WTC11 (cell line): ENCODE data around the gene TMA7. TPM values are rescaled to one million over a fixed set of nuclear protein-coding genes. Genes with fewer than 3 reads are reported as not detected.

Experiments
- ATAC-seq: fragments of 200-7000 bp; cut with Tn5 transposase; 2 replicates; pipeline ENCODE4 v1.10.0; 2021; ENCODE audit warnings: mild to moderate bottlenecking, moderate library complexity
- CTCF ChIA-PET: fragments of 300-600 bp; sonication (Branson Sonifier 250); formaldehyde crosslinking; loops from one replicate; lab custom pipeline; 2021; ENCODE audit warnings: antibody characterized with exemption; lab: Charles Lee
- POLR2A ChIA-PET: fragments of 350-600 bp; sonication (Branson Sonifier 250); formaldehyde crosslinking; loops from one replicate; lab custom pipeline; 2021; ENCODE audit warnings: antibody characterized with exemption; lab: Charles Lee
- DNase-seq: peaks from one replicate; pipeline ENCODE4 v3.0.0; 2021; ENCODE audit warnings: low spot score
- H3K27ac Mint-ChIP-seq: 2 replicates; pipeline ENCODE4 v1.8.0; 2021; ENCODE audit warnings: mixed read lengths
- H3K27me3 Mint-ChIP-seq: 2 replicates; pipeline ENCODE4 v1.8.0; 2021; ENCODE audit warnings: low read depth, mild to moderate bottlenecking, moderate library complexity, mixed read lengths
- H3K36me3 Mint-ChIP-seq: 2 replicates; pipeline ENCODE4 v1.8.0; 2021; ENCODE audit warnings: mixed read lengths
- H3K4me1 Mint-ChIP-seq: 2 replicates; pipeline ENCODE4 v1.8.0; 2022; ENCODE audit warnings: mixed read lengths
- H3K4me3 Mint-ChIP-seq: 2 replicates; pipeline ENCODE4 v1.8.0; 2021; ENCODE audit warnings: mild to moderate bottlenecking, moderate library complexity, mixed read lengths
- H3K9me3 Mint-ChIP-seq: 2 replicates; pipeline ENCODE4 v1.8.0; 2021; ENCODE audit warnings: mixed read lengths
- EMX1 ChIP-seq: fragments of 250-450 bp; sonication (Bioruptor Pico); IDR thresholded peaks from 2 replicates; pipeline ENCODE4 v1.8.0; 2021; ENCODE audit warnings: mild to moderate bottlenecking
- ETV6 ChIP-seq: sonication (generic); formaldehyde crosslinking; IDR thresholded peaks from 2 replicates; pipeline ENCODE4 v1.8.1; 2022; ENCODE audit warnings: mild to moderate bottlenecking, missing genetic modification reagents
- GABPB1 ChIP-seq: sonication (generic); formaldehyde crosslinking; IDR thresholded peaks from 2 replicates; pipeline ENCODE4 v1.8.1; 2023; ENCODE audit warnings: mild to moderate bottlenecking, missing genetic modification reagents
- HMGA2 ChIP-seq: fragments of 250-450 bp; sonication (Bioruptor Pico); IDR thresholded peaks from 2 replicates; pipeline ENCODE4 v1.4.0; 2021; ENCODE audit warnings: mild to moderate bottlenecking, moderate library complexity
- NFATC4 ChIP-seq: fragments of 250-450 bp; sonication (Bioruptor Pico); IDR thresholded peaks from 2 replicates; pipeline ENCODE4 v1.9.0; 2021; ENCODE audit warnings: mild to moderate bottlenecking
- NR1H2 ChIP-seq: sonication (generic); formaldehyde crosslinking; IDR thresholded peaks from 2 replicates; pipeline ENCODE4 v1.9.0; 2021; ENCODE audit warnings: mild to moderate bottlenecking, moderate library complexity, missing genetic modification reagents
- PRRX2 ChIP-seq: fragments of 250-450 bp; sonication (Bioruptor Pico); IDR thresholded peaks from 2 replicates; pipeline ENCODE4 v1.8.0; 2021; ENCODE audit warnings: mild to moderate bottlenecking
- TCF7 ChIP-seq: sonication (generic); formaldehyde crosslinking; IDR thresholded peaks from 2 replicates; pipeline ENCODE4 v1.8.0; 2022; ENCODE audit warnings: mild to moderate bottlenecking, low read depth, missing genetic modification reagents, moderate library complexity
- ZNF219 ChIP-seq: sonication (generic); formaldehyde crosslinking; IDR thresholded peaks from 2 replicates; pipeline ENCODE4 v1.8.0; 2023; ENCODE audit warnings: missing genetic modification reagents, mild to moderate bottlenecking, borderline replicate concordance
- ZNF232 ChIP-seq: sonication (generic); formaldehyde crosslinking; IDR thresholded peaks from 2 replicates; pipeline ENCODE4 v1.8.0; 2022; ENCODE audit warnings: mild to moderate bottlenecking, missing genetic modification reagents
- ZNF317 ChIP-seq: sonication (generic); formaldehyde crosslinking; IDR thresholded peaks from 2 replicates; pipeline ENCODE4 v1.8.1; 2023; ENCODE audit warnings: low read depth, mild to moderate bottlenecking, moderate library complexity, missing genetic modification reagents, borderline replicate concordance
- ZNF396 ChIP-seq: fragments of 250-450 bp; sonication (Bioruptor Pico); IDR thresholded peaks from 2 replicates; pipeline ENCODE4 v1.8.0; 2021; ENCODE audit warnings: mild to moderate bottlenecking, moderate library complexity, borderline replicate concordance
- ZNF416 ChIP-seq: fragments of 250-450 bp; sonication (Bioruptor Pico); IDR thresholded peaks from 2 replicates; pipeline ENCODE4 v1.9.0; 2021; ENCODE audit warnings: mild to moderate bottlenecking, inconsistent platforms
- ZNF423 ChIP-seq: fragments of 250-450 bp; sonication (Bioruptor Pico); IDR thresholded peaks from 2 replicates; pipeline ENCODE4 v2.1.2; 2022; ENCODE audit warnings: mild to moderate bottlenecking, moderate library complexity
- total RNA-seq: library from RNA; stranded (reverse); gene quantifications from 3 replicates; pipeline ENCODE4 v1.2.3, GENCODE V29; 2021
- TF ChIP-seq, protein P1 (sequence below): sonication (generic); formaldehyde crosslinking; conservative IDR thresholded peaks from 2 replicates; pipeline ENCODE4 v1.8.1; 2023; ENCODE audit warnings: mild to moderate bottlenecking, low read depth, missing genetic modification reagents, moderate library complexity
- TF ChIP-seq, protein P2 (sequence below): sonication (generic); formaldehyde crosslinking; IDR thresholded peaks from 2 replicates; pipeline ENCODE4 v1.8.0; 2022; ENCODE audit warnings: mild to moderate bottlenecking, missing genetic modification reagents
- TF ChIP-seq, protein P3 (sequence below): sonication (generic); formaldehyde crosslinking; IDR thresholded peaks from 2 replicates; pipeline ENCODE4 v1.8.1; 2022; ENCODE audit warnings: low read depth, mild to moderate bottlenecking, moderate library complexity, missing genetic modification reagents, borderline replicate concordance
- TF ChIP-seq, protein P4 (sequence below): fragments of 250-450 bp; sonication (Bioruptor Pico); IDR thresholded peaks from 2 replicates; pipeline ENCODE4 v1.8.0; 2021; ENCODE audit warnings: mild to moderate bottlenecking
- TF ChIP-seq, protein P5 (sequence below): sonication (generic); formaldehyde crosslinking; IDR thresholded peaks from 2 replicates; pipeline ENCODE4 v1.8.1; 2022; ENCODE audit warnings: mild to moderate bottlenecking, missing genetic modification reagents, moderate library complexity, borderline replicate concordance
- TF ChIP-seq, protein P6 (sequence below): fragments of 200-600 bp; IDR thresholded peaks from 2 replicates; pipeline ENCODE4 v1.8.0; 2022; ENCODE audit warnings: antibody characterized with exemption
- TF ChIP-seq, protein P7 (sequence below): fragments of 250-450 bp; sonication (Bioruptor Pico); IDR thresholded peaks from 2 replicates; pipeline ENCODE4 v1.9.0; 2021; ENCODE audit warnings: moderate library complexity, mild to moderate bottlenecking, inconsistent platforms, borderline replicate concordance

The TMA7 gene
- total RNA-seq, 1 experiment from 2014 or later = 318 TPM

DNA sequence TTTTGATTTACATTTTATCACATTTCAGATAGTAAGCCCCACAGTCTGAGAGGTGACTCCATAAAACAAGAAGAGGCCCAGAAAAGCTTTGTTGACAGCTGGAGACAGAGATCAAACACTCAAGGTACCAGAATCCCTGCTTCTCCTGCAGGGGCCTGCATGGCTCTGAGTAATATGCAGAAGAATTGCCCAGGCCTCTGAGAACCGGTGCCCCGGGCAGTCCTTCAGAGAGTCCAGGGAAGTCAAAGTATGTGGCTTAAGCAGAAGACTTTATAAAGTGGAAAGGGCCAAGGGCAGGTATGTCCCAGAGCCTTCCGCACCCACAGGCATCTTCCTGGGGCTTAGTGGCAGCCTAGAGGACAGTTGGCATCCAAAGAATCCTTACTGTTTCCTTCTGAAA, 19.3 kb downstream of the TMA7 start (continued):
- TF ChIP-seq, protein P1, sequence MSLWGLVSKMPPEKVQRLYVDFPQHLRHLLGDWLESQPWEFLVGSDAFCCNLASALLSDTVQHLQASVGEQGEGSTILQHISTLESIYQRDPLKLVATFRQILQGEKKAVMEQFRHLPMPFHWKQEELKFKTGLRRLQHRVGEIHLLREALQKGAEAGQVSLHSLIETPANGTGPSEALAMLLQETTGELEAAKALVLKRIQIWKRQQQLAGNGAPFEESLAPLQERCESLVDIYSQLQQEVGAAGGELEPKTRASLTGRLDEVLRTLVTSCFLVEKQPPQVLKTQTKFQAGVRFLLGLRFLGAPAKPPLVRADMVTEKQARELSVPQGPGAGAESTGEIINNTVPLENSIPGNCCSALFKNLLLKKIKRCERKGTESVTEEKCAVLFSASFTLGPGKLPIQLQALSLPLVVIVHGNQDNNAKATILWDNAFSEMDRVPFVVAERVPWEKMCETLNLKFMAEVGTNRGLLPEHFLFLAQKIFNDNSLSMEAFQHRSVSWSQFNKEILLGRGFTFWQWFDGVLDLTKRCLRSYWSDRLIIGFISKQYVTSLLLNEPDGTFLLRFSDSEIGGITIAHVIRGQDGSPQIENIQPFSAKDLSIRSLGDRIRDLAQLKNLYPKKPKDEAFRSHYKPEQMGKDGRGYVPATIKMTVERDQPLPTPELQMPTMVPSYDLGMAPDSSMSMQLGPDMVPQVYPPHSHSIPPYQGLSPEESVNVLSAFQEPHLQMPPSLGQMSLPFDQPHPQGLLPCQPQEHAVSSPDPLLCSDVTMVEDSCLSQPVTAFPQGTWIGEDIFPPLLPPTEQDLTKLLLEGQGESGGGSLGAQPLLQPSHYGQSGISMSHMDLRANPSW = no peak

DNA sequence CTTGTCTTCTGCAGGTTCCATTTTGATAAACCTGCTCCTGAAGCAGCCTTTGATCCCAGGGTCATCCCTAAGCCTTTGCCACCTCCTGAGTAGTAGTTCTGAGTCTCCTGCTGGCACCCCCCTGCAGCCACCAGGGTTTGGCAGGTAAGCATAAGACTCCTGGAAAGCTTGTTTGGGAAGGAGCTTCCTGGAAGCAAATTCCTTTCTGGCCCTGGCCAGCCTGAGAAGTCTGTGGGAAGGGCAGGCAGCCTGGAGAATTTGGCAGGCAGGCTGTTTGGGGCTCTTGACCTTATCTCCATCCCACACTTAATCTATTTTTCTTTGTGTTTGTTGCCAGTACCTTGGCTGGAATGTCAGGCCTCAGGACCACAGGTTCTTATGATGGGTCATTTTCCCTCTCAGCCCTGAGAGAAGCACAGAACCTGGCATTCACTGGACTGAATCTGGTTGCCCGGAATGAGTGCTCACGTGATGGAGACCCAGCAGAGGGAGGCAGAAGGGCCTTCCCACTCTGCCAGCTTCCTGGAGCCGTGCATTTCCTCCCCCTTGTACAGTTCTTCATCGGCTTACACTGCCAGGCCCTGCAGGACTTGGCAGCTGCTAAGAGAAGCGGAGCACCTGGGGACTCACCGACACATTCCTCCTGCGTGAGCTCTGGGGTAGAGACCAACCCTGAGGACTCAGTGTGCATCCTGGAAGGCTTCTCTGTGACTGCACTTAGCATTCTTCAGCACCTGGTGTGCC, 19.9 kb downstream of the TMA7 start:
- Mint-ChIP-seq H3K4me1 (no peaks in the 10 kb centered on the region; the same call in 1 of the 2 replicates), H3K27ac (no peak overlapping the region), H3K4me3 (no peak overlapping the region), H3K27me3 (no peaks in the 10 kb centered on the region), H3K36me3 (peaks cover 33% of the 10 kb centered on the region), H3K9me3 (no peaks in the 10 kb centered on the region)
- no peak for TF ChIP-seq ZNF423 (CRISPR knock-in tag)
- no peak for TF ChIP-seq TCF7
- TF ChIP-seq, protein P2, sequence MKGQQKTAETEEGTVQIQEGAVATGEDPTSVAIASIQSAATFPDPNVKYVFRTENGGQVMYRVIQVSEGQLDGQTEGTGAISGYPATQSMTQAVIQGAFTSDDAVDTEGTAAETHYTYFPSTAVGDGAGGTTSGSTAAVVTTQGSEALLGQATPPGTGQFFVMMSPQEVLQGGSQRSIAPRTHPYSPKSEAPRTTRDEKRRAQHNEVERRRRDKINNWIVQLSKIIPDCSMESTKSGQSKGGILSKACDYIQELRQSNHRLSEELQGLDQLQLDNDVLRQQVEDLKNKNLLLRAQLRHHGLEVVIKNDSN (CRISPR knock-in tag) = no peak
- TF ChIP-seq HMGA2 (CRISPR knock-in tag) = no peak
- no peak for TF ChIP-seq EMX1 (CRISPR knock-in tag)
- no peak for TF ChIP-seq ZNF396
- TF ChIP-seq, protein P3, sequence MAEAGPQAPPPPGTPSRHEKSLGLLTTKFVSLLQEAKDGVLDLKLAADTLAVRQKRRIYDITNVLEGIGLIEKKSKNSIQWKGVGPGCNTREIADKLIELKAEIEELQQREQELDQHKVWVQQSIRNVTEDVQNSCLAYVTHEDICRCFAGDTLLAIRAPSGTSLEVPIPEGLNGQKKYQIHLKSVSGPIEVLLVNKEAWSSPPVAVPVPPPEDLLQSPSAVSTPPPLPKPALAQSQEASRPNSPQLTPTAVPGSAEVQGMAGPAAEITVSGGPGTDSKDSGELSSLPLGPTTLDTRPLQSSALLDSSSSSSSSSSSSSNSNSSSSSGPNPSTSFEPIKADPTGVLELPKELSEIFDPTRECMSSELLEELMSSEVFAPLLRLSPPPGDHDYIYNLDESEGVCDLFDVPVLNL = no peak
- no peak for TF ChIP-seq ZNF232 (CRISPR knock-in tag)
- no peak for TF ChIP-seq ZNF416 (CRISPR knock-in tag)
- no peak for TF ChIP-seq GABPB1 (CRISPR knock-in tag)
- TF ChIP-seq, protein P4, sequence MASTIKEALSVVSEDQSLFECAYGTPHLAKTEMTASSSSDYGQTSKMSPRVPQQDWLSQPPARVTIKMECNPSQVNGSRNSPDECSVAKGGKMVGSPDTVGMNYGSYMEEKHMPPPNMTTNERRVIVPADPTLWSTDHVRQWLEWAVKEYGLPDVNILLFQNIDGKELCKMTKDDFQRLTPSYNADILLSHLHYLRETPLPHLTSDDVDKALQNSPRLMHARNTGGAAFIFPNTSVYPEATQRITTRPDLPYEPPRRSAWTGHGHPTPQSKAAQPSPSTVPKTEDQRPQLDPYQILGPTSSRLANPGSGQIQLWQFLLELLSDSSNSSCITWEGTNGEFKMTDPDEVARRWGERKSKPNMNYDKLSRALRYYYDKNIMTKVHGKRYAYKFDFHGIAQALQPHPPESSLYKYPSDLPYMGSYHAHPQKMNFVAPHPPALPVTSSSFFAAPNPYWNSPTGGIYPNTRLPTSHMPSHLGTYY (CRISPR knock-in tag) = no peak
- ATAC-seq (no peak), DNase-seq (no peak)
- ChIA-PET CTCF (interaction anchor here (1.9 kb wide), 2 partner anchors 14 to 23 kb away, joined by 6 read pairs; no protein-coding TSS in a partner anchor), POLR2A (no interaction called here)

DNA sequence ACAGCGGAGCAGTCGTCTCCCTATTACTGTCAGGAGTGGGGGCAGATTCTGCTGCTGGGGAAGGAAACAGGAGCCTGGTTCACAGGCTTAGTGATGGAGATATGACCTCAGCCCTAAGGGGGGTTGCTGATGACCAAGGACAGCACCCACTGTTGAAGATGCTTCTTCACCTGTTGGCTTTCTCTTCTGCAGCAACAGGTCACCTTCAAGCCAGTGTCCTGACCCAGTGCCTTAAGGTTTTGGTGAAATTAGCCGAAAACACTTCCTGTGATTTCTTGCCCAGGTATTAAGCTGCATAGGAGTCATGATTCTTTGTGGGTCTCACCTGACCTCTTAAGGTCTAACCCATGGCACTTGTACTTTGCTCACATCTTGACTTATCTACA, 20.5 kb downstream of the TMA7 start:
- no peaks in the 10 kb centered on the region for H3K9me3 Mint-ChIP-seq
- DNase-seq (no peak), ATAC-seq (no peak)
- H3K4me3 Mint-ChIP-seq = no peak overlapping the region
- CTCF ChIA-PET = interaction anchor here (1.9 kb wide), 1 partner anchor 13 kb away, joined by 6 read pairs; no protein-coding TSS in a partner anchor
- POLR2A ChIA-PET = no interaction called here
- TF ChIP-seq, protein P5, sequence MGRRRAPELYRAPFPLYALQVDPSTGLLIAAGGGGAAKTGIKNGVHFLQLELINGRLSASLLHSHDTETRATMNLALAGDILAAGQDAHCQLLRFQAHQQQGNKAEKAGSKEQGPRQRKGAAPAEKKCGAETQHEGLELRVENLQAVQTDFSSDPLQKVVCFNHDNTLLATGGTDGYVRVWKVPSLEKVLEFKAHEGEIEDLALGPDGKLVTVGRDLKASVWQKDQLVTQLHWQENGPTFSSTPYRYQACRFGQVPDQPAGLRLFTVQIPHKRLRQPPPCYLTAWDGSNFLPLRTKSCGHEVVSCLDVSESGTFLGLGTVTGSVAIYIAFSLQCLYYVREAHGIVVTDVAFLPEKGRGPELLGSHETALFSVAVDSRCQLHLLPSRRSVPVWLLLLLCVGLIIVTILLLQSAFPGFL = no peak
- no peak for TF ChIP-seq ZNF219 (CRISPR knock-in tag)
- no peak for TF ChIP-seq PRRX2 (CRISPR knock-in tag)
- TF ChIP-seq NR1H2 (CRISPR knock-in tag) = no peak
- TF ChIP-seq, protein P6, sequence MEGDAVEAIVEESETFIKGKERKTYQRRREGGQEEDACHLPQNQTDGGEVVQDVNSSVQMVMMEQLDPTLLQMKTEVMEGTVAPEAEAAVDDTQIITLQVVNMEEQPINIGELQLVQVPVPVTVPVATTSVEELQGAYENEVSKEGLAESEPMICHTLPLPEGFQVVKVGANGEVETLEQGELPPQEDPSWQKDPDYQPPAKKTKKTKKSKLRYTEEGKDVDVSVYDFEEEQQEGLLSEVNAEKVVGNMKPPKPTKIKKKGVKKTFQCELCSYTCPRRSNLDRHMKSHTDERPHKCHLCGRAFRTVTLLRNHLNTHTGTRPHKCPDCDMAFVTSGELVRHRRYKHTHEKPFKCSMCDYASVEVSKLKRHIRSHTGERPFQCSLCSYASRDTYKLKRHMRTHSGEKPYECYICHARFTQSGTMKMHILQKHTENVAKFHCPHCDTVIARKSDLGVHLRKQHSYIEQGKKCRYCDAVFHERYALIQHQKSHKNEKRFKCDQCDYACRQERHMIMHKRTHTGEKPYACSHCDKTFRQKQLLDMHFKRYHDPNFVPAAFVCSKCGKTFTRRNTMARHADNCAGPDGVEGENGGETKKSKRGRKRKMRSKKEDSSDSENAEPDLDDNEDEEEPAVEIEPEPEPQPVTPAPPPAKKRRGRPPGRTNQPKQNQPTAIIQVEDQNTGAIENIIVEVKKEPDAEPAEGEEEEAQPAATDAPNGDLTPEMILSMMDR = no peak
- TF ChIP-seq, protein P7, sequence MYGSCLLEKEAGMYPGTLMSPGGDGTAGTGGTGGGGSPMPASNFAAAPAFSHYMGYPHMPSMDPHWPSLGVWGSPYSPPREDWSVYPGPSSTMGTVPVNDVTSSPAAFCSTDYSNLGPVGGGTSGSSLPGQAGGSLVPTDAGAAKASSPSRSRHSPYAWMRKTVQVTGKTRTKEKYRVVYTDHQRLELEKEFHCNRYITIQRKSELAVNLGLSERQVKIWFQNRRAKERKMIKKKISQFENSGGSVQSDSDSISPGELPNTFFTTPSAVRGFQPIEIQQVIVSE (CRISPR knock-in tag) = no peak
- no peak for TF ChIP-seq ZNF317 (CRISPR knock-in tag)
- no peak for TF ChIP-seq ETV6 (CRISPR knock-in tag)
- TF ChIP-seq, protein P2 (CRISPR knock-in tag) = no peak
- no peak for TF ChIP-seq NFATC4
- TF ChIP-seq ZNF232 (CRISPR knock-in tag) = no peak
- H3K36me3 Mint-ChIP-seq = peaks cover 28% of the 10 kb centered on the region
- no peak overlapping the region for H3K27ac Mint-ChIP-seq
- H3K27me3 Mint-ChIP-seq = no peaks in the 10 kb centered on the region
- H3K4me1 Mint-ChIP-seq = peaks cover 6% of the 10 kb centered on the region
